K562 (cell line): ENCODE results near the gene TOX2. TPM values are rescaled to one million over a fixed set of nuclear protein-coding genes. Genes with fewer than 3 reads are reported as not detected.

Experiments
- ATAC-seq: fragments of 200-7000 bp; cut with Tn5 transposase; 3 replicates; pipeline ENCODE4 v1.9.1; 2020; ENCODE audit warnings: moderate library complexity
- BruUV-seq: library from RNA; stranded (reverse); fragments of 400-500 nt; replicated peaks from 2 replicates; lab custom pipeline; 2021; lab: Mats Ljungman, UMichigan
- CTCF ChIA-PET: fragments of 300-600 bp; formaldehyde crosslinking; extraction: SDS; loops from one replicate; lab custom pipeline; 2021; ENCODE audit warnings: low intra/inter-chr PET ratio; lab: Yijun Ruan, JAX
- POLR2A ChIA-PET: fragments of 300-600, 350-650 bp; sonication (Branson Sonifier 250); formaldehyde crosslinking; extraction: SDS; loops from one replicate; lab custom pipeline; 2021; ENCODE audit warnings: antibody characterized with exemption, inconsistent platforms; lab: Yijun Ruan, JAX
- DNase-seq, 4 experiments: peaks; one replicate each; pipeline versions ENCODE4 v3.0.0 to v3.0.0-alpha.2; 2011 to 2018; ENCODE audit warnings: low spot score in 3 of 4, mixed read lengths in 3 of 4; ENCODE audit errors: extremely low read depth in 1 of 4
- FAIRE-seq: peaks from 2 replicates; lab custom pipeline; 2011; peaks lifted over from hg19 to GRCh38; lab: Jason Lieb, UNC
- H2AFZ ChIP-seq: 2 replicates; pipeline ENCODE4 v1.6.0; 2011; ENCODE audit warnings: low read depth, low read length, control low read depth, inconsistent platforms
- H3K27ac ChIP-seq: fragments of 200-600 bp; 3 replicates; pipeline ENCODE4 v1.8.0; 2011; ENCODE audit warnings: low read depth, mild to moderate bottlenecking, control low read depth, inconsistent platforms, low read length, moderate library complexity, mixed read lengths; ENCODE audit errors: extremely low read depth
- H3K27me3 ChIP-seq, 2 experiments: fragments of 300-600 bp in 1 of 2; 2 replicates in 1 of 2; 3 replicates in 1 of 2; pipeline versions ENCODE4 v1.6.0 to v1.8.0; 2011; ENCODE audit warnings: inconsistent platforms in 2 of 2, low read length in 2 of 2, mild to moderate bottlenecking in 1 of 2, mixed read lengths in 1 of 2, moderate library complexity in 1 of 2; ENCODE audit not compliant: control insufficient read depth in 2 of 2, insufficient read depth in 2 of 2
- H3K36me3 ChIP-seq: fragments of 300-600 bp; 3 replicates; pipeline ENCODE4 v1.8.0; 2011; ENCODE audit warnings: mild to moderate bottlenecking, low read length, inconsistent platforms; ENCODE audit not compliant: control insufficient read depth, insufficient read depth
- H3K4me1 ChIP-seq, 2 experiments: fragments of 200-600 bp in 1 of 2; replicated peaks in 1 of 2; 2 replicates in 1 of 2; 3 replicates in 1 of 2; pipeline versions ENCODE4 v1.5.1 to v1.8.0; 2011; ENCODE audit warnings: inconsistent platforms in 2 of 2, low read length in 2 of 2, mild to moderate bottlenecking in 1 of 2, mixed read lengths in 1 of 2, moderate library complexity in 1 of 2; ENCODE audit not compliant: control insufficient read depth in 2 of 2, insufficient read depth in 2 of 2
- H3K4me2 ChIP-seq: 2 replicates; pipeline ENCODE4 v1.6.1; 2011; ENCODE audit warnings: low read length, control low read depth, inconsistent platforms, mixed read lengths; ENCODE audit not compliant: insufficient read depth
- H3K4me3 ChIP-seq: fragments of 200-600 bp; sonication (generic), shearing (Covaris generic); 2 replicates; pipeline ENCODE4 v1.5.1; 2016; ENCODE audit warnings: control low read depth, inconsistent platforms
- H3K79me2 ChIP-seq: fragments of 200-600 bp; 3 replicates; pipeline ENCODE4 v1.8.0; 2011; ENCODE audit warnings: low read length, inconsistent platforms; ENCODE audit not compliant: control insufficient read depth, insufficient read depth
- H3K9ac ChIP-seq, 2 experiments: 2 replicates each; pipeline versions ENCODE4 v1.6.0 to v1.6.1; 2011; ENCODE audit warnings: low read depth in 2 of 2, low read length in 2 of 2, control low read depth in 1 of 2, inconsistent platforms in 1 of 2, mild to moderate bottlenecking in 1 of 2, mixed read lengths in 1 of 2; ENCODE audit not compliant: insufficient read depth in 1 of 2
- H3K9me1 ChIP-seq: one replicate; pipeline ENCODE4 v1.6.0; 2011; ENCODE audit warnings: inconsistent platforms, mild to moderate bottlenecking, low read length, moderate library complexity; ENCODE audit not compliant: control insufficient read depth, insufficient read depth
- H3K9me3 ChIP-seq: replicated peaks from 2 replicates; pipeline ENCODE4 v1.5.1; 2011; ENCODE audit warnings: low read depth, low read length, inconsistent platforms; ENCODE audit not compliant: control insufficient read depth, insufficient read depth
- H4K20me1 ChIP-seq: replicated peaks from 2 replicates; pipeline ENCODE4 v1.6.1; 2011; ENCODE audit warnings: low read length, inconsistent platforms, mixed read lengths; ENCODE audit not compliant: control insufficient read depth, insufficient read depth
- CHCHD3 ChIP-seq: fragments of 250-450 bp; sonication (Bioruptor Pico); IDR thresholded peaks from 2 replicates; pipeline ENCODE4 v2.1.2; 2022; ENCODE audit warnings: mild to moderate bottlenecking
- GABPA ChIP-seq: fragments of 200-800 bp; sonication (Bioruptor generic); conservative IDR thresholded peaks from 2 replicates; pipeline ENCODE4 v1.6.1; 2016; ENCODE audit warnings: low read depth, missing genetic modification characterization, missing compliant biosample characterization
- SAP30 ChIP-seq: fragments of 200-600 bp; sonication (generic); IDR thresholded peaks from 2 replicates; pipeline ENCODE4 v1.6.1; 2012; ENCODE audit warnings: borderline replicate concordance, low read depth, mild to moderate bottlenecking, moderate library complexity, low read length, control low read depth, inconsistent platforms; ENCODE audit not compliant: insufficient read depth, poor library complexity, severe bottlenecking
- STAT5B ChIP-seq: fragments of 250-450 bp; sonication (Bioruptor Pico); IDR thresholded peaks from 2 replicates; pipeline ENCODE4 v1.8.0; 2021; ENCODE audit warnings: mild to moderate bottlenecking, inconsistent platforms
- WGBS: fragments of 100-300 bp; shearing (Covaris generic); methylation state at CpG from one replicate; pipeline ENCODE4 v1.1.6; 2016; ENCODE audit warnings: low coverage, mixed read lengths; ENCODE audit not compliant: insufficient coverage; ENCODE audit errors: missing lambda C conversion rate; 5-methylcytosine and 5-hydroxymethylcytosine counted together
- in situ Hi-C: fragments of 300-500 bp; cut with MboI; formaldehyde crosslinking; loops from 4 replicates; pipeline ENCODE4 v1.15.0; 2018; ENCODE audit warnings: inconsistent platforms, mixed read lengths
- intact Hi-C: fragments of 100-400 bp; cut with micrococcal nuclease; formaldehyde crosslinking; loops from 2 replicates; pipeline ENCODE4 v1.14.2; 2022
- polyA plus RNA-seq, 8 experiments: library from polyadenylated mRNA; depleted of rRNA in 4 of 8; stranded (reverse) in 5 of 8; unstranded in 3 of 8; fragments of >200 nt; fragmentation: Nextera tagmentation in 2 of 8; fragmentation: Illumina TruSeq in 1 of 8; extraction: Ambion mirVana in 2 of 8; extraction: Trizol in 1 of 8; gene quantifications; 2 replicates each; pipeline versions ENCODE4 v1.2.1 to v1.2.3, GENCODE V29; 2011 to 2014; ENCODE audit warnings: inconsistent platforms in 1 of 8, missing spikeins in 1 of 8
- total RNA-seq, 7 experiments: library from RNA; depleted of rRNA in 6 of 7; stranded (reverse); fragments of >200 nt in 6 of 7; fragmentation: Illumina TruSeq in 2 of 7; extraction: Trizol in 2 of 7; gene quantifications; 2 replicates each; pipeline versions ENCODE4 v1.2.1 to v1.2.3, GENCODE V29; 2011 to 2021; ENCODE audit warnings: low replicate concordance in 1 of 7
- TF ChIP-seq, protein P1 (sequence below): sonication (generic); formaldehyde crosslinking; IDR thresholded peaks from 2 replicates; pipeline ENCODE4 v1.8.0; 2022; ENCODE audit warnings: missing genetic modification reagents, mild to moderate bottlenecking, borderline replicate concordance
- TF ChIP-seq, protein P2 (sequence below), 2 experiments: fragments of 150-350 bp in 1 of 2; IDR thresholded peaks; 2 replicates each; pipeline ENCODE4 v1.6.1; 2012 to 2016; ENCODE audit warnings: low read depth in 2 of 2, low read length in 2 of 2, mild to moderate bottlenecking in 1 of 2, moderate library complexity in 1 of 2
- TF ChIP-seq, protein P3 (sequence below): sonication (generic); formaldehyde crosslinking; IDR thresholded peaks from 2 replicates; pipeline ENCODE4 v1.8.0; 2022; ENCODE audit warnings: missing genetic modification reagents, mild to moderate bottlenecking, borderline replicate concordance
- TF ChIP-seq, protein P4 (sequence below): fragments of 450-650 bp; formaldehyde crosslinking; IDR thresholded peaks from 2 replicates; pipeline ENCODE4 v1.4.0; 2020; ENCODE audit warnings: mild to moderate bottlenecking, moderate library complexity

The TOX2 gene
- total and polyA plus RNA-seq, 9 of the 15 experiments (the other 6 are each of a cell fraction or from before 2014, with no cell fraction given), result not detected

DNA sequence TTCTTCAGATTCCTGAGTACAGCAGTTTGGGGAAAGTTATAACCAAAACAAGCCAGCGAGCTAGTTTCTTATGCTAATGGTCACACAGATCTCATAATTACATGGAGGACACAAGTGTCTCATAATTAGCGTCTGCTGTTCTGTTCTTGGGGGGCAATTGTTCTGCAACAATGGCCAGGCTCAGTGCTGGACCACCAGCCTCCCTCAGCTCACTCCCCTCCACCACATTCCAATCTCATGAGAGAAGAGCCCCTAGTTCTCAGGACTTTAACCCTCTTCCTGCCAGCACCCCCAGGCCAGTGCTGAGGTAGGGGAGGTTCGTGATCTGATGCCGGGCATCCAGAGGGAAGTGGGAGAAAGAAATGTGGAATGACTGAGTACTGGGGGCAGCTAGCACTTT is 20.2 kb upstream of the TOX2 start (continued):
- no peak for TF ChIP-seq SAP30
- no peak for TF ChIP-seq CHCHD3
- TF ChIP-seq, all 486 proteins: peak for 0

DNA sequence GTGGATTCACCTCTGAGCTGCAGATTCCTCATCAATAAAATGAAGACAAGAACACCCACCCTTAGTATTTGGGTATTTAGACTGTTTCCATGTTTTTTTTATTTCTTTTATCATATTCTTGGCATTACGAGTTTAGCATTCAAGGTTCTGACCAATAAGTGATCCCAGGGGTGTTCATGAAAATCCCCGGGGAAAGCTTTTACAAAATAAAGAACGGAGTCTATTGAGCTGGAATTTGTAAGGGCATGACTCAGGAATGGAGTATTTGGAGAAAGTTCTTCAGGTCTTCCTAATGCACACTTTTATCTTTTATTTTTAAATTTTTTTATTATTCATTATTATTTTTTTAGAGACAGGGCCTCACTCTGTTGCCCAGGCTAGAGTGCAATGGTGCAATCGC is 19.4 kb upstream of the TOX2 start:
- DNase-seq (no peak), FAIRE-seq (no peak), ATAC-seq (no peak)
- H3K36me3 ChIP-seq, result no peaks in the 10 kb centered on the region
- no peaks in the 10 kb centered on the region for H4K20me1 ChIP-seq
- CTCF ChIA-PET, result no interaction called here
- H3K9me3 ChIP-seq, result no peaks in the 10 kb centered on the region
- H3K4me2 ChIP-seq, result no peak overlapping the region
- H3K27ac ChIP-seq, result no peak overlapping the region
- no peaks in the 10 kb centered on the region for H3K4me1 ChIP-seq
- in situ Hi-C loops, result no loop called here
- no peaks in the 10 kb centered on the region for H3K9me1 ChIP-seq
- H3K79me2 ChIP-seq, result no peaks in the 10 kb centered on the region
- 0% methylated on average over 4 of the region's 4 CpGs for WGBS
- intact Hi-C loops, result no loop called here
- H3K27me3 ChIP-seq, result peaks cover 0 to 16% of the 10 kb centered on the region in 2 experiments; a peak in 1 of 5 replicates
- no peak overlapping the region for H3K9ac ChIP-seq
- BruUV-seq, result no TSS peak
- no peak overlapping the region for H3K4me3 ChIP-seq
- POLR2A ChIA-PET, result no interaction called here
- H2AFZ ChIP-seq, result no peak overlapping the region
- TF ChIP-seq, protein P1, sequence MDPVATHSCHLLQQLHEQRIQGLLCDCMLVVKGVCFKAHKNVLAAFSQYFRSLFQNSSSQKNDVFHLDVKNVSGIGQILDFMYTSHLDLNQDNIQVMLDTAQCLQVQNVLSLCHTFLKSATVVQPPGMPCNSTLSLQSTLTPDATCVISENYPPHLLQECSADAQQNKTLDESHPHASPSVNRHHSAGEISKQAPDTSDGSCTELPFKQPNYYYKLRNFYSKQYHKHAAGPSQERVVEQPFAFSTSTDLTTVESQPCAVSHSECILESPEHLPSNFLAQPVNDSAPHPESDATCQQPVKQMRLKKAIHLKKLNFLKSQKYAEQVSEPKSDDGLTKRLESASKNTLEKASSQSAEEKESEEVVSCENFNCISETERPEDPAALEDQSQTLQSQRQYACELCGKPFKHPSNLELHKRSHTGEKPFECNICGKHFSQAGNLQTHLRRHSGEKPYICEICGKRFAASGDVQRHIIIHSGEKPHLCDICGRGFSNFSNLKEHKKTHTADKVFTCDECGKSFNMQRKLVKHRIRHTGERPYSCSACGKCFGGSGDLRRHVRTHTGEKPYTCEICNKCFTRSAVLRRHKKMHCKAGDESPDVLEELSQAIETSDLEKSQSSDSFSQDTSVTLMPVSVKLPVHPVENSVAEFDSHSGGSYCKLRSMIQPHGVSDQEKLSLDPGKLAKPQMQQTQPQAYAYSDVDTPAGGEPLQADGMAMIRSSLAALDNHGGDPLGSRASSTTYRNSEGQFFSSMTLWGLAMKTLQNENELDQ (CRISPR knock-in tag), result no peak
- TF ChIP-seq, protein P2, sequence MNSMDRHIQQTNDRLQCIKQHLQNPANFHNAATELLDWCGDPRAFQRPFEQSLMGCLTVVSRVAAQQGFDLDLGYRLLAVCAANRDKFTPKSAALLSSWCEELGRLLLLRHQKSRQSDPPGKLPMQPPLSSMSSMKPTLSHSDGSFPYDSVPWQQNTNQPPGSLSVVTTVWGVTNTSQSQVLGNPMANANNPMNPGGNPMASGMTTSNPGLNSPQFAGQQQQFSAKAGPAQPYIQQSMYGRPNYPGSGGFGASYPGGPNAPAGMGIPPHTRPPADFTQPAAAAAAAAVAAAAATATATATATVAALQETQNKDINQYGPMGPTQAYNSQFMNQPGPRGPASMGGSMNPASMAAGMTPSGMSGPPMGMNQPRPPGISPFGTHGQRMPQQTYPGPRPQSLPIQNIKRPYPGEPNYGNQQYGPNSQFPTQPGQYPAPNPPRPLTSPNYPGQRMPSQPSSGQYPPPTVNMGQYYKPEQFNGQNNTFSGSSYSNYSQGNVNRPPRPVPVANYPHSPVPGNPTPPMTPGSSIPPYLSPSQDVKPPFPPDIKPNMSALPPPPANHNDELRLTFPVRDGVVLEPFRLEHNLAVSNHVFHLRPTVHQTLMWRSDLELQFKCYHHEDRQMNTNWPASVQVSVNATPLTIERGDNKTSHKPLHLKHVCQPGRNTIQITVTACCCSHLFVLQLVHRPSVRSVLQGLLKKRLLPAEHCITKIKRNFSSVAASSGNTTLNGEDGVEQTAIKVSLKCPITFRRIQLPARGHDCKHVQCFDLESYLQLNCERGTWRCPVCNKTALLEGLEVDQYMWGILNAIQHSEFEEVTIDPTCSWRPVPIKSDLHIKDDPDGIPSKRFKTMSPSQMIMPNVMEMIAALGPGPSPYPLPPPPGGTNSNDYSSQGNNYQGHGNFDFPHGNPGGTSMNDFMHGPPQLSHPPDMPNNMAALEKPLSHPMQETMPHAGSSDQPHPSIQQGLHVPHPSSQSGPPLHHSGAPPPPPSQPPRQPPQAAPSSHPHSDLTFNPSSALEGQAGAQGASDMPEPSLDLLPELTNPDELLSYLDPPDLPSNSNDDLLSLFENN (IDR thresholded peaks at IDR 0.05; ENCODE audit: low read depth in 2 of 2, low read length in 2 of 2), result no peak
- TF ChIP-seq, protein P3, sequence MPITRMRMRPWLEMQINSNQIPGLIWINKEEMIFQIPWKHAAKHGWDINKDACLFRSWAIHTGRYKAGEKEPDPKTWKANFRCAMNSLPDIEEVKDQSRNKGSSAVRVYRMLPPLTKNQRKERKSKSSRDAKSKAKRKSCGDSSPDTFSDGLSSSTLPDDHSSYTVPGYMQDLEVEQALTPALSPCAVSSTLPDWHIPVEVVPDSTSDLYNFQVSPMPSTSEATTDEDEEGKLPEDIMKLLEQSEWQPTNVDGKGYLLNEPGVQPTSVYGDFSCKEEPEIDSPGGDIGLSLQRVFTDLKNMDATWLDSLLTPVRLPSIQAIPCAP (CRISPR knock-in tag), result no peak
- TF ChIP-seq, protein P4, sequence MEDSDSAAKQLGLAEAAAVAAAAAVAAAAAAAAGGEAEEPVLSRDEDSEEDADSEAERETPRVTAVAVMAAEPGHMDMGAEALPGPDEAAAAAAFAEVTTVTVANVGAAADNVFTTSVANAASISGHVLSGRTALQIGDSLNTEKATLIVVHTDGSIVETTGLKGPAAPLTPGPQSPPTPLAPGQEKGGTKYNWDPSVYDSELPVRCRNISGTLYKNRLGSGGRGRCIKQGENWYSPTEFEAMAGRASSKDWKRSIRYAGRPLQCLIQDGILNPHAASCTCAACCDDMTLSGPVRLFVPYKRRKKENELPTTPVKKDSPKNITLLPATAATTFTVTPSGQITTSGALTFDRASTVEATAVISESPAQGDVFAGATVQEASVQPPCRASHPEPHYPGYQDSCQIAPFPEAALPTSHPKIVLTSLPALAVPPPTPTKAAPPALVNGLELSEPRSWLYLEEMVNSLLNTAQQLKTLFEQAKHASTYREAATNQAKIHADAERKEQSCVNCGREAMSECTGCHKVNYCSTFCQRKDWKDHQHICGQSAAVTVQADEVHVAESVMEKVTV (CRISPR knock-in tag), result no peak
- TF ChIP-seq STAT5B (CRISPR knock-in tag) (no peak), GABPA (tag) (no peak)
